CD4-positive, alpha-beta T cell treated with Interleukin-4 for 4 hours (primary cell): Measurements from ENCODE around the gene ZNF22.

ENCODE experiments used
- DNase-seq: peaks from one replicate; pipeline ENCODE4 v3.0.0-alpha.2; 2020

ZNF22 gene

GRCh38 chr10:45000752-45001380 lies at the start of gene ZNF22:
TSS of gene ZNF22 (plus strand) at chr10:45000923. CDS start at chr10:45003369, 2,446 bp downstream.
- peak; percentile 72 for DNase-seq

GRCh38 chr10:44951576-44952226 lies 49.0 kb upstream of the ZNF22 start:
- no peak for DNase-seq

- no peak for DNase-seq
Measured at GRCh38 chr10:44952779-44953231, 47.9 kb upstream of the ZNF22 start.

- DNase-seq, result no peak
Measured at GRCh38 chr10:44954042-44954441, 46.7 kb upstream of the ZNF22 start.

- DNase-seq, result no peak
Measured at GRCh38 chr10:44954962-44955361, 45.8 kb upstream of the ZNF22 start.

GRCh38 chr10:44955413-44956070 lies 45.2 kb upstream of the ZNF22 start:
- DNase-seq, result no peak

GRCh38 chr10:44956226-44956625 lies 44.5 kb upstream of the ZNF22 start:
- no peak for DNase-seq

GRCh38 chr10:44956717-44957706 lies 43.7 kb upstream of the ZNF22 start:
- no peak for DNase-seq

GRCh38 chr10:44958196-44958897 lies 42.4 kb upstream of the ZNF22 start:
- DNase-seq, result no peak

GRCh38 chr10:44958898-44959246 lies 41.9 kb upstream of the ZNF22 start:
- no peak for DNase-seq

GRCh38 chr10:44959247-44960087 lies 41.3 kb upstream of the ZNF22 start, which contains the start of gene RASSF4:
TSS of gene RASSF4 (plus strand) at chr10:44959802. CDS start at chr10:44970203, 10,401 bp downstream.
- DNase-seq, result peak; percentile 88

GRCh38 chr10:44960088-44960460 lies 40.6 kb upstream of the ZNF22 start:
- no peak for DNase-seq

- no peak for DNase-seq
Measured at GRCh38 chr10:44960482-44961229, 40.1 kb upstream of the ZNF22 start.

GRCh38 chr10:44961230-44961571 lies 39.5 kb upstream of the ZNF22 start:
- DNase-seq, result no peak

- DNase-seq, result no peak
Measured at GRCh38 chr10:44961931-44962750, 38.6 kb upstream of the ZNF22 start.

- no peak for DNase-seq
Measured at GRCh38 chr10:44962870-44963738, 37.6 kb upstream of the ZNF22 start.

- DNase-seq, result no peak
Measured at GRCh38 chr10:44963772-44964633, 36.7 kb upstream of the ZNF22 start.

- no peak for DNase-seq
Measured at GRCh38 chr10:44965104-44965503, 35.6 kb upstream of the ZNF22 start.
